Measurements from ENCODE around the gene UBR4. TPM values are rescaled to one million over a fixed set of nuclear protein-coding genes. Genes with fewer than 3 reads are reported as not detected.

Gene UBR4
- polyA plus RNA-seq, 1 experiment, result 80.0 TPM

DNA sequence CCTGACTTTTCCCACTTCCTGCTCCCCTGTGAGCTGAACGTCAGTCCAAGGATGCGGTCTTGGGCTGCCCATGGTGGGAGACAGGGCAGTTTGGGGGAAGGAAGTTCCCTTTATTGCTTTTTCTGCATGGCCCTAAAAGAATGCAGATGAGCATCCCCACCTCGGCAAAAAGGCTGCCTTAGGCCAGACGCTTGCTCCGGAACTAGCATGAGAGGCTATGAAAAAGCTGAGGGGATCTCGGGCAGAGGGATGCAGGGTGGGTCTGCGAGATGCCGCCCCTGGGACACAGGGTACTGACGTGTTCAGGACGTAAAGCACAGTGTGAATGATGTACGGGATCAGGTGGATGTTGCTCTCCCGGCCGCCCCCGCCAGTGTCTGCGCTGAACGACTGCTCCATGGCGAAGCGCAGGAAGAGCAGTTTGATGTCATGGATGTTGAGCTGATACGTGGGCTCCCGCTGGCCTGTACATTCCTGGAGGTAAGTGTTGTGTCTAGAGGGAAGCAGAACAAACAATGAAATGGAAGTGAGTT lies 125.8 kb downstream of the UBR4 start:
- no peaks in the 10 kb centered on the region for H3K27me3 ChIP-seq (ENCODE audit: control insufficient read depth, insufficient read depth, low read length)
- ChIA-PET CTCF (interaction anchor here (0.7 to 7.6 kb wide), 6 partner anchors 12 to 200 kb away, joined by 3 to 33 read pairs (median 3); no protein-coding TSS in a partner anchor), POLR2A (no interaction called here)
- TF ChIP-seq CTCF (IDR thresholded peaks at IDR 0.05; ENCODE audit: insufficient read depth, low read depth, low read length), result no peak
- peaks cover 53% of the 10 kb centered on the region for H3K36me3 ChIP-seq (ENCODE audit: control insufficient read depth, insufficient read depth, low read length)
- DNase-seq (ENCODE audit: low read depth), result no peak
- no peak overlapping the region for H3K4me3 ChIP-seq (ENCODE audit: low read depth, low read length)

DNA sequence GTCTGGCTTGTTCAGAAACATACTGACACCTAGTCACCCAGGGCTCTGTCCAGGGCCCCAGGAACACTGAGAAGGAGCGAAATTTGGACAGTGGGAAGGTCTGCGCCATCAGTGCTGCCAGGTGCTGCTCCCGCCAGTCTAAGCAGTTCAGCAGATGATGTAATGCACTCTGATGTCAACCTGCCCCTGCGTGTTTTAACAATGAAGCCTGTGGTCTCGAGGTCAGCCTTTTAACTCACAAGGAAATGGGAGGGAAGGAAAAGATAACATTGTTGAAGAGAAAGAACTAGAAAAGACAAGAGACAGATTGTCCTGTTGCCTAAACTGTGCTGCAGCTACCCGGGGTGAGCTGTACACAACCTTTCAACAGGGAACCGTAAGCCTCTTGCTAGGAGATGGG lies 127.0 kb downstream of the UBR4 start:
- CTCF ChIA-PET, result interaction anchor here (0.8 to 7.6 kb wide), 5 partner anchors 13 to 199 kb away, joined by 3 to 33 read pairs (median 3); no protein-coding TSS in a partner anchor
- Histone ChIP-seq H3K4me3 (ENCODE audit: low read depth, low read length) (no peak overlapping the region), H3K36me3 (ENCODE audit: control insufficient read depth, insufficient read depth, low read length) (peaks cover 50% of the 10 kb centered on the region), H3K27me3 (ENCODE audit: control insufficient read depth, insufficient read depth, low read length) (no peaks in the 10 kb centered on the region)
- DNase-seq (ENCODE audit: low read depth), result no peak
- POLR2A ChIA-PET, result no interaction called here
- no peak for TF ChIP-seq CTCF (IDR thresholded peaks at IDR 0.05; ENCODE audit: insufficient read depth, low read depth, low read length)

DNA sequence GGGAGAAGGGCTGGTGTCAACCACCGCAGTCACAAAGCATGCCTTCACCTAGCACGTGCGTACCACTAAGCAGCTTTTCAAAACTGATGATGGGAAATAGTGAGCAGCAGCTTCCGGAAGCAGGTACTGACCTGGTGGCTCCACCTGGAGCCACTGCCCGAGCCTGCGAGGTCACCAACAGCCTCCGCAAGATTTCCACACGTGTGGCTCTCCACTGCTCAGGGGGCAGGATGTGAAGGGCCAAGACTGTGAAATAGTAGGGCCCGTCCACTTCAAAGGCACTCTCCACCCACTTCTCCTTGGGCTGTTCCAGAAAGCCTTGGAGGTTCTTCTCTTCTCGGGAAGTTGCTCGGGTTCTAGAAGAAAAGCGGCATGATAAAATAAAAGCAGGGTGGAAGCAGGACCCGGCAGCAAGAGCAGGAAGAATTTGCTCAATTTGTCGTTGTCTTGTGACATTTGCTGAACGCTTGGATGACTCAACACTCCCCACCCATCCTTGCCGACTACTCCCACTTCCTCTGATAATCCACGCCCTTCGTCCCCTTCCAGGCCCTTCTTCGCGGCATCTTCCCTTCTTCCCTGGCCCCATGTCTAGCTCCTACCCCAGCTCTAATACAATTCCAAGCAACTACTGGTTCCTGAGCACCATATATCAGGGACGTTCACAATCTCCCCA lies 128.7 kb downstream of the UBR4 start:
- Histone ChIP-seq H3K36me3 (ENCODE audit: control insufficient read depth, insufficient read depth, low read length) (peaks cover 49% of the 10 kb centered on the region), H3K27me3 (ENCODE audit: control insufficient read depth, insufficient read depth, low read length) (no peaks in the 10 kb centered on the region), H3K4me3 (ENCODE audit: low read depth, low read length) (no peak overlapping the region)
- TF ChIP-seq CTCF (IDR thresholded peaks at IDR 0.05; ENCODE audit: insufficient read depth, low read depth, low read length), result no peak
- ChIA-PET CTCF (interaction anchor here (0.5 to 7.6 kb wide), 3 partner anchors 32 to 168 kb away, joined by 3 to 33 read pairs (median 4); no protein-coding TSS in a partner anchor), POLR2A (no interaction called here)
- no peak for DNase-seq (ENCODE audit: low read depth)

DNA sequence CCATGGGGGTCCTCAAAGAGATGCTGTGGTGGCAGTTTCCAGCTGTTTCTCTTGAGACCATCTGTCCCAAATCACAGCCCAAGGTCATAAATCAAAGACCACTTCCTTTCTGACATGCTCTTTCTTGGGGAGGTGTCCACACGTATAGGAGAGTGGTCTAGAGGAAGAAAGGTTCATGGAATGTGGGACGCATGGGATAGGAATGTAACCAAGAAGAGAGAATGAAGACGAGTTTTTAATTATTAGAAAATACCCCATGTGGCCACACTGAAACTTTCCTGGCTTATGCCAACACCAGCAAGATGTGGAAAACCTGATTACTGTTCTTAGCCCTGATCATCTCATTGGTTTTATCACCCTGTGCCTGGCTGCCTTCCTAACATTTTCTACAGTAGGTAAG lies 129.3 kb downstream of the UBR4 start:
- ChIA-PET CTCF (interaction anchor here (1.8 to 7.6 kb wide), 2 partner anchors 167 to 175 kb away, joined by 10 to 33 read pairs; no protein-coding TSS in a partner anchor), POLR2A (no interaction called here)
- no peak for DNase-seq (ENCODE audit: low read depth)
- Histone ChIP-seq H3K36me3 (ENCODE audit: control insufficient read depth, insufficient read depth, low read length) (peaks cover 48% of the 10 kb centered on the region), H3K27me3 (ENCODE audit: control insufficient read depth, insufficient read depth, low read length) (no peaks in the 10 kb centered on the region), H3K4me3 (ENCODE audit: low read depth, low read length) (no peak overlapping the region)
- no peak for TF ChIP-seq CTCF (IDR thresholded peaks at IDR 0.05; ENCODE audit: insufficient read depth, low read depth, low read length)

Measured in BJ (cell line).